GM19467 (cell line): ENCODE results near the gene WDR18.
"Not testable (repeated sequence)": the region's sequence is repeated elsewhere in the genome, so short reads cannot be mapped to it uniquely, and the experiment has no call there.

Experiments
- ATAC-seq: cut with Tn5 transposase; IDR thresholded peaks from one replicate; pipeline ENCODE4 v1.9.1; 2021; ENCODE audit warnings: mild to moderate bottlenecking, moderate library complexity; ENCODE audit not compliant: unreplicated experiment

WDR18 gene

GRCh38 chr19:1018932-1019615 lies 34.9 kb downstream of the WDR18 start:
- no peak for ATAC-seq

DNA sequence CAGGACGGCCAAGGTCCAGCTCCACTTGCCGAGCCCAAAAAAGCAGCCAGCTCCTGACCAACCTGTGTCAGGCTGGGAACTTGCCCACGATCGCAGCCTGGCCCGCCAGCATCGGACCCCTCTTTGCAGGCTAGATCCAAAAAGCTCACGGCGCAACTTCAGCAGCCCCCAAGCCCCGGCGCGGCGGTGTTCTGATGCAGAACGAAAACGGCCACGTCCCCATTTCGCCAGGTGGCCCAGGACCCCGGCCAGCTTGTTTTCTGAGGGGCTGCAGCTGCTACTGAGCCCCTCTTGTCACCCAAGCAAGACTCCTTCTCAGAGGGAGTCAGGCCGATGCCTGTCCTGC lies 35.4 kb downstream of the WDR18 start:
- no peak for ATAC-seq

- no peak for ATAC-seq
Observed at GRCh38 chr19:1019980-1020867, 36.1 kb downstream of the WDR18 start.

GRCh38 chr19:1020868-1021425 lies 36.8 kb downstream of the WDR18 start, which contains the start of gene TMEM259:
TSS of gene TMEM259 (minus strand) at chr19:1021123. CDS start at chr19:1020996, 127 bp downstream.
- peak; percentile 81 for ATAC-seq

DNA sequence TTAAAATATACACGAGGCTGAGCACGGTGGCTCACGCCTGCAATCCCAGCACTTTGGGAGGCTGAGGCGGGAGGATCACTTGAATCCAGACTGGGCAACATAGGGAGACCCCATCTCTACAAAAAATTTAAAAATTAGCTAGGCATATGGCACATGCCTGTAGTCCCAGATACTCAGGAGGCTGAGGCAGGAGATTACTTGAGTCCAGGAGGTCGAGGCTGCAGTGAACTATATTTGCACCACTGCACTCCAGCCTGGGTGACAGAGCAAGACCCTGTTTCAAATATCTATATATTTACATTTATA lies 39.7 kb downstream of the WDR18 start:
- not testable (repeated sequence) for ATAC-seq

- ATAC-seq: not testable (repeated sequence)
Observed at GRCh38 chr19:1025080-1025479, 40.9 kb downstream of the WDR18 start.

GRCh38 chr19:1025960-1026782 lies 42.0 kb downstream of the WDR18 start, which contains the start of gene CNN2:
TSS of gene CNN2 (plus strand) at chr19:1026608. CDS start at chr19:1026662, 54 bp downstream.
- ATAC-seq: peak; percentile 47

- ATAC-seq: peak; percentile 25
Observed at GRCh38 chr19:1026783-1027649, 42.9 kb downstream of the WDR18 start.

GRCh38 chr19:1027650-1028061 lies 43.5 kb downstream of the WDR18 start:
- ATAC-seq: no peak

DNA sequence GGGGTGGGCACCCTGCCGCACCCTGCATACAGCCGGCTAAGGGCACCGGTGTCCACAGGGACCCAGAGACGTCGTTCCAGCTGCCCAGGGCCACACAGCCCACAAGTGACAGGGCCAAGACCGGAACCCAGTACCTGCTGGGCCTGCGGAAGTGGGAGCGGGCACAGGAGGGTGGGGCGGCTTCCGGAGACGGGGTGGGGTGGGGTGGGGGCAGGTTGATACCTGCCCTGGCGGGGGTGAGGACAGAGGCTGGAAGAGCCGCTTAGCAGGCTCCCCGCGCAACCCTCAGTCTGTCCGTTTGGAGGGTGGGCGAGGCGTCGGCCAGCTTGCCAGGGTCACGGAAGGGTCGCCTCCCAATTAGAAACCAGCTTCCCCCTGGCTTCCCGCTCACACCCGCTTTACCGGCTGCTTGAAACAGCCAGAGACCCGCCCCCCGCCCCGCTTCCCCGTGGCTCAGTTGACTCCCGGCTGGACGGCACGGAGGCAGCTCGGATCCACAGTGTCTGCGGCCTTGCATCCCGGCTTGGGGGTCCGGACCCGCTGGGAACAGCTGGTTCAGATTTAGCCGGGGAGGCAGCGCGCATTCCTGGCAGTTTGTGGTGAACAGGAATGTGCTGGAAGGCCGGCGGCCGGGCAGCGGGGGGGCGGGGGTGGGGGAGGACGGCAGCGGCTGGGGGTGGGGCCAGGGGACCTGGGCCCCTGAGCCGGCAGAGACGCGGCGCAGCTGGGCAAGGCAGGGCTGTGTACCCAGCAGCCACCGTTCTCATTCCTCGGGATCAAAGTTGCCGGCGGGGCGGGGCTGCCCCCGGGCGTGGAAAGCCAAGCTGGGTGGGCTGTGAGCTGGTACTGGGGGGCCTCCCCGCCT lies 44.1 kb downstream of the WDR18 start:
- ATAC-seq: no peak

DNA sequence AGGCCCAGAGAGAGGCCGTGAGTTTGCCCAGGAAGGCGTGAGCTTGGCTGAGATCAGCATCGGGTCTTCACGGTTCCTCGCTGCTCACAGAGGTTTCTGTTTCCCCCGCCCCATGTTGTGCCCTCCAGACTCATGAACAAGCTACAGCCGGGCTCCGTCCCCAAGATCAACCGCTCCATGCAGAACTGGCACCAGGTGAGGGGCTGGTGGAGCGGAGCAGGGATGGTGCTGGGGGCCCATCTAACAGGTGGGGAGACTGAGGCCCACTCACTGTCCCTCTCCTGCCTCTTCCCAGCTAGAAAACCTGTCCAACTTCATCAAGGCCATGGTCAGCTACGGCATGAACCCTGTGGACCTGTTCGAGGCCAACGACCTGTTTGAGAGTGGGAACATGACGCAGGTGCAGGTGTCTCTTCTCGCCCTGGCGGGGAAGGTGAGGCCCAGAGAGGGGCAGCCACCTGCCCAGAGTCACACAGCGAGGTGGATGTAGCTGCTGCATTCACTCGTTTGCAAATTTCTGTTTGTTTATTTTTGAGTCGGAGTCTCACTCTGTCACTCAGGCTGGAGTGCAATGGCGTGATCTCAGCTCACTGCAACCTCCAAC lies 48.2 kb downstream of the WDR18 start:
- ATAC-seq: no peak

DNA sequence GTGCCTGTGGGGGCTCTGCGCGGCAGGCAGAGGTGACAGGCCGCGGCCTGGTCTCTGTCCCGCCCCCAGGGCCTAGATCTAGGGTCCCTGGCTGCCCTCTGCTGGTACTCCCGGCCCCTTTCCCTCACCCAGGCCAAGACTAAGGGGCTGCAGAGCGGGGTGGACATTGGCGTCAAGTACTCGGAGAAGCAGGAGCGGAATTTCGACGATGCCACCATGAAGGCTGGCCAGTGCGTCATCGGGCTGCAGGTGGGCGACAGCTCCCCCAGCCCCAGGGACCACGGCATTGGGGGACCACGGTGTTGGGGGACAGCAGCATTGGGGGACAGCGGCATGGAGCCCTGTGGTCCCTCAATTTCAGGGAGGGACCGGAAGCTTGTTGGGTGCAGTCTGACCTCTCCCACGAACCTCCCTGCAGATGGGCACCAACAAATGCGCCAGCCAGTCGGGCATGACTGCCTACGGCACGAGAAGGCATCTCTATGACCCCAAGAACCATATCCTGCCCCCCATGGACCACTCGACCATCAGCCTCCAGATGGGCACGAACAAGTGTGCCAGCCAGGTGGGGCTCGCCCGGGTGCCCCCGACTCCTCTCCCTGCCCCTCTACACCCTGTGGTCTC lies 52.0 kb downstream of the WDR18 start:
- ATAC-seq: no peak

GRCh38 chr19:1037621-1038064 lies 53.5 kb downstream of the WDR18 start:
- ATAC-seq: no peak

GRCh38 chr19:1038978-1039645 lies 55.0 kb downstream of the WDR18 start:
- ATAC-seq: no peak

DNA sequence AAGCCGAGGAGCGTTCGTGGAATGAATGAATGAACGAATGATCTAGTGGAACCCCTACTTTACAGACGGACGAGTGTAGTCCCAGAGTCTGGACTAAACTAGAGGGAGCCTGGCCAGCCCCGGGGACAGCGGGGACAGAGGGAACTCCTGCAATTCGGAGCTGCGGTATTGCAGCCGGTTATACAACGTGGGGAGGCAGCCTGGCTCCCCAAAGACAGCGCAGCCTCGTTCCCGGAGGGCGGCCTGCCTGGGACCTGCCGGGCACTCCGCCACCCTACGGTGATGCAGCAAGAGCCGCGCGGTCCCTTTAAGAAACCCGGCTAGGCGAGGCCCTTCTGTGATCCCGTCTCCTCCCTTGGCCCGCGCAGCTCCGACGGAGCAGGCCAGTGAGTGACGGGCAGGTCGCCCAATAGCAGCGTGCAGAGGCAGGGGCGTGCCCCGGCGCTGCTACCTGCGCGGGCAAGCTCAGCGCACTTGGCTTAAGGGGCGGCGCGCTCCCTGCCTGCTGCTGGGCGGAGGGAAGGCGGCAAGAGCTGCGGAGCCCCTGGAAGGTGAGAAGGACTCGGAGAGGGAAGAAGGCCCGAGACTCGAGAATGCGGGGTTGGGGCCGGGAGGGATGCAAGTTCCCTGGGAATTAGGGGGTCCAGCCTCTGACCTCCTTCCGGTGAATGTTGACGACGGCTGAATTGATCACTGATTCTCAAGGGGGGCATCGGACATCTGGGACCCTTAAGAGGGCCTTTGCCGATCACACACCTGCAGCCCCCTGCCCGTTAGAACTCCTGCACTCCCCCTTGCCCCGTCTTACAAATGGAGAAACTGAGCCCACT lies 55.7 kb downstream of the WDR18 start, which contains the start of gene ABCA7:
Gene ABCA7, plus strand, starts transcription at position 462 of the 830 bp plus-strand sequence. CDS start 1,255 bp downstream, outside the sequence.
- peak; percentile 72 for ATAC-seq

- ATAC-seq: no peak
Observed at GRCh38 chr19:1040476-1041271, 56.5 kb downstream of the WDR18 start.
